Calu3 (cell line): ENCODE data around the gene TYRP1. TPM values are rescaled to one million over a fixed set of nuclear protein-coding genes. Genes with fewer than 3 reads are reported as not detected.
"Not testable (repeated sequence)": the region's sequence is repeated elsewhere in the genome, so short reads cannot be mapped to it uniquely, and the experiment has no call there.

ENCODE experiments used
- BruUV-seq: library from RNA; stranded (reverse); fragments of 400-500 nt; replicated peaks from 2 replicates; lab custom pipeline; 2021; lab: Mats Ljungman, UMichigan
- CTCF ChIA-PET: fragments of 300-600 bp; sonication (Branson Sonifier 250); formaldehyde crosslinking; loops from one replicate; lab custom pipeline; 2022; ENCODE audit warnings: antibody characterized with exemption; lab: Charles Lee
- DNase-seq: peaks from one replicate; pipeline ENCODE4 v3.0.0; 2022
- H3K27ac Mint-ChIP-seq: one replicate; pipeline ENCODE4 v1.8.0; 2022; ENCODE audit warnings: mixed read lengths; ENCODE audit not compliant: unreplicated experiment
- H3K27me3 Mint-ChIP-seq: one replicate; pipeline ENCODE4 v1.8.0; 2022; ENCODE audit warnings: mixed read lengths; ENCODE audit not compliant: unreplicated experiment
- H3K36me3 Mint-ChIP-seq: one replicate; pipeline ENCODE4 v1.8.0; 2022; ENCODE audit warnings: mild to moderate bottlenecking, moderate library complexity, mixed read lengths; ENCODE audit not compliant: insufficient read depth, unreplicated experiment
- H3K4me1 Mint-ChIP-seq: one replicate; pipeline ENCODE4 v1.8.0; 2022; ENCODE audit warnings: mild to moderate bottlenecking, low read depth, mixed read lengths; ENCODE audit not compliant: unreplicated experiment
- H3K4me3 Mint-ChIP-seq: one replicate; pipeline ENCODE4 v1.8.0; 2022; ENCODE audit warnings: mild to moderate bottlenecking, low read depth, moderate library complexity, mixed read lengths; ENCODE audit not compliant: unreplicated experiment
- H3K9me3 Mint-ChIP-seq: one replicate; pipeline ENCODE4 v1.8.0; 2022; ENCODE audit warnings: low read depth, mixed read lengths; ENCODE audit not compliant: unreplicated experiment
- intact Hi-C: fragments of 100-400 bp; cut with micrococcal nuclease; formaldehyde crosslinking; loops from one replicate; pipeline ENCODE4 v1.10.0; 2022; ENCODE audit not compliant: unreplicated experiment
- total RNA-seq: library from RNA; stranded (reverse); gene quantifications from 2 replicates; pipeline ENCODE4 v1.2.3, GENCODE V29; 2022
- TF ChIP-seq, protein P1 (sequence below): fragments of 200-600 bp; IDR thresholded peaks from one replicate; pipeline ENCODE4 v1.8.0; 2022; ENCODE audit warnings: antibody characterized with exemption; ENCODE audit not compliant: unreplicated experiment

Gene TYRP1
- total RNA-seq, 1 experiment from 2014 or later = not detected

DNA sequence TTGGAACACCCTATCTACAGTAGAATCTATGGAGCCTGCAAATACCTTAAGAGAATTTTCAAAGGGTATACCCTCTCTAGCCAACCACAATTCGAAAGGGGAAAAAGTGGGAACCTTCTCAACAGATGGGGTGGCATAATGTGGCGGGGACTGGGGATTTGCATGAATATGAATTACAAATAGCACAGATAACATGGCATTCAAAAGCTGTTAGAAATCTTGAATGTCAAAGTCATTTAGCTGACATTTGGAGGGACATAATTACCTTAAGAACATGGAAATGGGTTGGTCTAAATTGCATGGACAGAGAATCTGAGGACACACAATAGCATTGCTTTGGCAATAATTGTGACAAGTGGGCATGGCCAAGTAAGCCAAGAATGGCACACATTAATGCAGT is 23.2 kb upstream of the TYRP1 start:
- Mint-ChIP-seq H3K4me3 (no peak overlapping the region), H3K4me1 (no peaks in the 10 kb centered on the region), H3K9me3 (no peaks in the 10 kb centered on the region), H3K27ac (no peak overlapping the region), H3K27me3 (no peaks in the 10 kb centered on the region), H3K36me3 (no peaks in the 10 kb centered on the region)
- TF ChIP-seq, protein P1, sequence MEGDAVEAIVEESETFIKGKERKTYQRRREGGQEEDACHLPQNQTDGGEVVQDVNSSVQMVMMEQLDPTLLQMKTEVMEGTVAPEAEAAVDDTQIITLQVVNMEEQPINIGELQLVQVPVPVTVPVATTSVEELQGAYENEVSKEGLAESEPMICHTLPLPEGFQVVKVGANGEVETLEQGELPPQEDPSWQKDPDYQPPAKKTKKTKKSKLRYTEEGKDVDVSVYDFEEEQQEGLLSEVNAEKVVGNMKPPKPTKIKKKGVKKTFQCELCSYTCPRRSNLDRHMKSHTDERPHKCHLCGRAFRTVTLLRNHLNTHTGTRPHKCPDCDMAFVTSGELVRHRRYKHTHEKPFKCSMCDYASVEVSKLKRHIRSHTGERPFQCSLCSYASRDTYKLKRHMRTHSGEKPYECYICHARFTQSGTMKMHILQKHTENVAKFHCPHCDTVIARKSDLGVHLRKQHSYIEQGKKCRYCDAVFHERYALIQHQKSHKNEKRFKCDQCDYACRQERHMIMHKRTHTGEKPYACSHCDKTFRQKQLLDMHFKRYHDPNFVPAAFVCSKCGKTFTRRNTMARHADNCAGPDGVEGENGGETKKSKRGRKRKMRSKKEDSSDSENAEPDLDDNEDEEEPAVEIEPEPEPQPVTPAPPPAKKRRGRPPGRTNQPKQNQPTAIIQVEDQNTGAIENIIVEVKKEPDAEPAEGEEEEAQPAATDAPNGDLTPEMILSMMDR = no peak
- DNase-seq = no peak
- CTCF ChIA-PET = no interaction called here
- intact Hi-C loops = no loop called here
- no TSS peak for BruUV-seq

DNA sequence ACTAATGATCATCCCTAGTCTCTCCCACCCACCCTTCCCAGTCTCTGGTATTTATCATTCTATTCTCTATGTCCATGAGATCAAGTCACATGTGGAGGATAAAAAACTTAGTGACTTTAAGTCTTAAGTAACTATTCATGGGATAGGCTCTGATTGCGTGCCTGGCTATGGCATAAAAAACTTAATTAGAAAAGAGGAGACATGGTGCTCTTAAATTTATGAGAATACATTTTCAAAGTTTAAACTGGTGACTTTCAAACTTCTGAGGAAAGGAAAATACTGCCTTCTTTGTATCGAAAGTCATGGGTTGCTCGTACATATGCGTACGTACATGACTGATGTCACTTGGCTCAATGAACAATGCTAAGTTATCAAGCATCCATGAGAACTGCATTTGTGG is 18.2 kb upstream of the TYRP1 start:
- H3K9me3 Mint-ChIP-seq = no peaks in the 10 kb centered on the region
- intact Hi-C loops = no loop called here
- no peaks in the 10 kb centered on the region for H3K36me3 Mint-ChIP-seq
- BruUV-seq = no TSS peak
- no peak overlapping the region for H3K27ac Mint-ChIP-seq
- H3K4me1 Mint-ChIP-seq = no peaks in the 10 kb centered on the region
- no peak for DNase-seq
- no peak overlapping the region for H3K4me3 Mint-ChIP-seq
- TF ChIP-seq, protein P1 = no peak
- CTCF ChIA-PET = no interaction called here
- H3K27me3 Mint-ChIP-seq = no peaks in the 10 kb centered on the region

DNA sequence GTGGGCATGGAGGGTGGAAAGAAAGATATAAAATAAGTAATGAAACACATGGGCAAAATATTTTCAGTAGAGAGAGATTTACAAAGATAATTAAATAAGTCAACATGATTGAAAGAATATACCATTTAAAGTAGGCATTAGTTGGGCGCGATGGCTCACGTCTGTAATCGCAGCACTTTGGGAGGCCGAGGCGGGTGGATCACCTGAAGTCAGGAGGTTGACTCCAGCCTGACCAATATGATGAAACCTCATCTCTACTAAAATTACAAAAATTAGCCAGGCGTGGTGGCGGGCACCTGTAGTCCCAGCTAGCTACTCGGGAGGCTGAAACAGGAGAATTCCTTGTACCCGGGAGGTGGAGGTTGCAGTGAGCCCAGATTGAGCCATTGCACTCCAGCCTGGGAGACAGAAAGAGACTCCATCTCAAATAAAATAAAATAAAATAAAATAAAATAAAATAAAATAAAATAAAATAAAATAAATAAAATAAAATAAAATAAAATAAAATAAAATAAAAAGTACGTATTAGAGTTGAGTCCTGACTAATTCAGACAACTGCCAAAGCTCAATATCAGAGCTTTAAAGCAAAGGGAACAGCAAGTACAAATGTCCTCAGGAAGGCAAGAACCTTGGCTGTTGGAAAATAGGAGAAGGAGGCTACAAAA is 15.6 kb upstream of the TYRP1 start:
- H3K4me1 Mint-ChIP-seq, H3K27ac Mint-ChIP-seq, H3K9me3 Mint-ChIP-seq, BruUV-seq, H3K27me3 Mint-ChIP-seq, H3K4me3 Mint-ChIP-seq, intact Hi-C loops, DNase-seq, CTCF ChIA-PET, H3K36me3 Mint-ChIP-seq: not testable (repeated sequence)

DNA sequence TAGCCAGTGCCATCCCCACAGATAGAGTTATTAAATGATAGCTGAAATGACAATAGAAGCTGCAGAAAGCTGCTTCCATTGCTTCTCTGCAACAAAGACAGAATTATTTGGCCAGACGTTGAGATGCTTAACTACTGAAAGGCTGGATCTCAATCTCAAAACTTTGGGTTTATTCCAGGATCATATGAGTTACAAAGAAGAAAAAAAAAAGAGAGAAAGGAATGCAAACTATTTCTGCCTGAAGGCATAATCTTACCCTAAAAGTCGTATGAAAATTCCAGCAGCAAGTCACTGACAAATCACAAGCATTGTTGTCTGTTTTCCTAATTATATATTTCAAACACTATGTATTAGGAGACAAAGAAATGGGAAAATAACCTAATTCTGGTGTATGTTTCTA is 12.8 kb upstream of the TYRP1 start:
- no peak for DNase-seq
- no peaks in the 10 kb centered on the region for H3K36me3 Mint-ChIP-seq
- CTCF ChIA-PET = no interaction called here
- intact Hi-C loops = no loop called here
- TF ChIP-seq, protein P1 = no peak
- H3K27me3 Mint-ChIP-seq = no peaks in the 10 kb centered on the region
- H3K9me3 Mint-ChIP-seq = no peaks in the 10 kb centered on the region
- no TSS peak for BruUV-seq
- H3K4me1 Mint-ChIP-seq = no peaks in the 10 kb centered on the region
- no peak overlapping the region for H3K4me3 Mint-ChIP-seq
- H3K27ac Mint-ChIP-seq = no peak overlapping the region

DNA sequence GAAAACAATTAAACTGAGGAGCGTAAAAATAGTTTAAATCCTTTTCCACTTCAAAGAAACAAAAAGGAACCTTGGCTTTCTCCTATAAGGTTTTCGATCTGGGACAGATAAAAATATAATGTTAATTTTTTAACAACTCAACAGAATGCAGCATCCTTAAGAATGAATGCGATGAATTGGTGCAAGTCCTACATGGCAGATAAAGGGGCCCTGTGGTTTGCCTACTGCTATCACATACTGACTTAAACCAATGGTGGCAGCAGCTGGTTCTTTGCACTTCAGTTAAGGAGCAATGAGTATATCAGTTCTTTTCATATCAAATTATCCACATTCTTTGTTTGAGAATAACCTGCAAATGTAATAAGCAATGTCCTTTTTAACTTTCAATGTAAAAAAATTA is 12.4 kb upstream of the TYRP1 start:
- H3K27ac Mint-ChIP-seq = no peak overlapping the region

More for the DNA sequence above, 12.4 kb upstream of the TYRP1 start:
- intact Hi-C loops = no loop called here
- Mint-ChIP-seq H3K4me1 (no peaks in the 10 kb centered on the region), H3K36me3 (no peaks in the 10 kb centered on the region), H3K9me3 (no peaks in the 10 kb centered on the region), H3K4me3 (no peak overlapping the region), H3K27me3 (no peaks in the 10 kb centered on the region)
- no TSS peak for BruUV-seq
- TF ChIP-seq, protein P1 = no peak
- CTCF ChIA-PET = no interaction called here
- DNase-seq = no peak
